ENCODE data around the gene GOLT1A.

- TF ChIP-seq JUN (IDR thresholded peaks at IDR 0.05): no peak
- TF ChIP-seq CTCF (IDR thresholded peaks at IDR 0.05): no peak
- TF ChIP-seq CEBPB (IDR thresholded peaks at IDR 0.05): no peak
- TF ChIP-seq, protein P1, sequence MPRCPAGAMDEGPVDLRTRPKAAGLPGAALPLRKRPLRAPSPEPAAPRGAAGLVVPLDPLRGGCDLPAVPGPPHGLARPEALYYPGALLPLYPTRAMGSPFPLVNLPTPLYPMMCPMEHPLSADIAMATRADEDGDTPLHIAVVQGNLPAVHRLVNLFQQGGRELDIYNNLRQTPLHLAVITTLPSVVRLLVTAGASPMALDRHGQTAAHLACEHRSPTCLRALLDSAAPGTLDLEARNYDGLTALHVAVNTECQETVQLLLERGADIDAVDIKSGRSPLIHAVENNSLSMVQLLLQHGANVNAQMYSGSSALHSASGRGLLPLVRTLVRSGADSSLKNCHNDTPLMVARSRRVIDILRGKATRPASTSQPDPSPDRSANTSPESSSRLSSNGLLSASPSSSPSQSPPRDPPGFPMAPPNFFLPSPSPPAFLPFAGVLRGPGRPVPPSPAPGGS (IDR thresholded peaks at IDR 0.05): no peak
These were observed 59.1 kb downstream of the GOLT1A start for GRCh38 chr1:204154568-204155255.

Data from A549 (cell line).